Measurements from ENCODE around the gene MAP6. TPM values are rescaled to one million over a fixed set of nuclear protein-coding genes. Genes with fewer than 3 reads are reported as not detected.
A peak's percentile ranks its signal among the peaks of the same experiment; 100 is the strongest.

Gene MAP6
- total and polyA plus RNA-seq, 10 of the 15 experiments (the other 5 are each of a cell fraction or from before 2014, with no cell fraction given), result 0.06 to 0.19 (median 0.11) TPM; not detected in 5

DNA sequence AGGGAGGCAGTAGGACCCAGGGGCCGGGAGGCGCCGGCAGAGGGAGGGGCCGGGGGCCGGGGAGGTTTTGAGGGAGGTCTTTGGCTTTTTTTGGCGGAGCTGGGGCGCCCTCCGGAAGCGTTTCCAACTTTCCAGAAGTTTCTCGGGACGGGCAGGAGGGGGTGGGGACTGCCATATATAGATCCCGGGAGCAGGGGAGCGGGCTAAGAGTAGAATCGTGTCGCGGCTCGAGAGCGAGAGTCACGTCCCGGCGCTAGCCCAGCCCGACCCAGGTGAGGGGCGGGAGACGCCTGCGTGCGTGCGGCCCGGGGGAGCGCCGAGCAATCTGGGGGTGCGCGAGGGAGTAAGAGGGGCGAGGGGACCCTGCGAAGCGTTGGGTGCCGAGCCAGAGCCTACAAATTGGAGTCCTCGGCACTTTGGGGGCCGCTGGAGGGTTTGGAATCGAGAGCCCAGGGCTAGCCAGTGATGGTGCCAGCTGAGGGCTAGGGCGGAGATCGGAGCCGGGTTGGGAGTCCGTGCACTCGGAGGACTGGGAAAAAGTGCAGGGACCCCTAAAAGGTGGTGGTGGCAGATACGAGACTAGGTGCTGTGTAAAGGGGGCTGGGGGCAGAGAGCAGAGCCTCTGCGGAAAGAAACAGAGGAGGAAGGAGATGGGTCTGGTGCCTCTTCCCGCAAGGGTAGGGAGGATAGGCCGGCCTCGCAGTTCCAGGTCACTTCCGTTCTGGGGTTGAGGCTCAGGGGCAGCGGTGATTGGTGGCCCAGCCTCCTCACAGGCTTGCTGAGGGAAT is 106.6 kb downstream of the MAP6 start, which contains the start of gene SERPINH1 (continued):
- no peak for TF ChIP-seq CTCF (IDR thresholded peaks at IDR 0.05 in 2 of 3, conservative IDR thresholded peaks at IDR 0.05 in 1 of 3; ENCODE audit: control insufficient read depth in 2 of 3, extremely low read depth in 1 of 3, insufficient read depth in 1 of 3, low read depth in 3 of 3, low read length in 3 of 3)
- peak; percentile 86 for TF ChIP-seq POLR2A (IDR thresholded peaks at IDR 0.05; ENCODE audit: low read depth, low read length)
- TF ChIP-seq SUPT20H (IDR thresholded peaks at IDR 0.05; ENCODE audit: borderline replicate concordance, control insufficient read depth, low read depth, low read length), result no peak
- no peak for TF ChIP-seq MTA3 (IDR thresholded peaks at IDR 0.05; ENCODE audit: borderline replicate concordance, low read length)
- TF ChIP-seq, protein P1, sequence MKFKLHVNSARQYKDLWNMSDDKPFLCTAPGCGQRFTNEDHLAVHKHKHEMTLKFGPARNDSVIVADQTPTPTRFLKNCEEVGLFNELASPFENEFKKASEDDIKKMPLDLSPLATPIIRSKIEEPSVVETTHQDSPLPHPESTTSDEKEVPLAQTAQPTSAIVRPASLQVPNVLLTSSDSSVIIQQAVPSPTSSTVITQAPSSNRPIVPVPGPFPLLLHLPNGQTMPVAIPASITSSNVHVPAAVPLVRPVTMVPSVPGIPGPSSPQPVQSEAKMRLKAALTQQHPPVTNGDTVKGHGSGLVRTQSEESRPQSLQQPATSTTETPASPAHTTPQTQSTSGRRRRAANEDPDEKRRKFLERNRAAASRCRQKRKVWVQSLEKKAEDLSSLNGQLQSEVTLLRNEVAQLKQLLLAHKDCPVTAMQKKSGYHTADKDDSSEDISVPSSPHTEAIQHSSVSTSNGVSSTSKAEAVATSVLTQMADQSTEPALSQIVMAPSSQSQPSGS (IDR thresholded peaks at IDR 0.05; ENCODE audit: low read length), result no peak
- TF ChIP-seq, protein P2, sequence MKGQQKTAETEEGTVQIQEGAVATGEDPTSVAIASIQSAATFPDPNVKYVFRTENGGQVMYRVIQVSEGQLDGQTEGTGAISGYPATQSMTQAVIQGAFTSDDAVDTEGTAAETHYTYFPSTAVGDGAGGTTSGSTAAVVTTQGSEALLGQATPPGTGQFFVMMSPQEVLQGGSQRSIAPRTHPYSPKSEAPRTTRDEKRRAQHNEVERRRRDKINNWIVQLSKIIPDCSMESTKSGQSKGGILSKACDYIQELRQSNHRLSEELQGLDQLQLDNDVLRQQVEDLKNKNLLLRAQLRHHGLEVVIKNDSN (IDR thresholded peaks at IDR 0.05; ENCODE audit: borderline replicate concordance, extremely low read length, insufficient read depth, low read depth, low read length), result no peak
- no peak for TF ChIP-seq RCOR1 (conservative IDR thresholded peaks at IDR 0.05; ENCODE audit: low read depth, low read length)
- TF ChIP-seq EP300 (IDR thresholded peaks at IDR 0.05; ENCODE audit: borderline replicate concordance in 1 of 2, control insufficient read depth in 1 of 2, low read depth in 2 of 2, low read length in 2 of 2), result no peak
- 0 out of 2 replicates have a peak, but pooled peaks have one; percentile 50 for TF ChIP-seq CREM (IDR thresholded peaks at IDR 0.05; ENCODE audit: low read depth)
- TF ChIP-seq CHD4 (IDR thresholded peaks at IDR 0.05), result no peak
- TF ChIP-seq CEBPZ (IDR thresholded peaks at IDR 0.05; ENCODE audit: low read depth, low read length), result no peak
- 0 out of 2 replicates have a peak, but pooled peaks have one; percentile 13 for TF ChIP-seq IRF3 (IDR thresholded peaks at IDR 0.05)
- peak; percentile 75 for TF ChIP-seq POLR2AphosphoS2 (IDR thresholded peaks at IDR 0.05; ENCODE audit: low read depth, low read length)
- TF ChIP-seq POLR2AphosphoS5 (IDR thresholded peaks at IDR 0.05; ENCODE audit: low read length), result peak; percentile 96
- TF ChIP-seq CHD1 (IDR thresholded peaks at IDR 0.05; ENCODE audit: low read depth, low read length), result 0 out of 2 replicates have a peak, but pooled peaks have one; percentile 6
- 0 out of 2 replicates have a peak, but pooled peaks have one; percentile 29 for TF ChIP-seq ATF7 (IDR thresholded peaks at IDR 0.05; ENCODE audit: low read depth)
- TF ChIP-seq CHD2 (IDR thresholded peaks at IDR 0.05; ENCODE audit: borderline replicate concordance, low read depth, low read length), result no peak; the same call in 1 of the 2 replicates
- TF ChIP-seq FOXK2 (IDR thresholded peaks at IDR 0.05), result no peak
- TF ChIP-seq HDGF (IDR thresholded peaks at IDR 0.05), result peak; percentile 88; the same call in 1 of the 2 replicates

All from GM12878 (cell line).